K562 (cell line): ENCODE measurements around the gene FMNL2. TPM values are rescaled to one million over a fixed set of nuclear protein-coding genes. Genes with fewer than 3 reads are reported as not detected.

Source experiments
- ATAC-seq: fragments of 200-7000 bp; cut with Tn5 transposase; 3 replicates; pipeline ENCODE4 v1.9.1; 2020; ENCODE audit warnings: moderate library complexity
- BruUV-seq: library from RNA; stranded (reverse); fragments of 400-500 nt; replicated peaks from 2 replicates; lab custom pipeline; 2021; lab: Mats Ljungman, UMichigan
- CTCF ChIA-PET: fragments of 300-600 bp; formaldehyde crosslinking; extraction: SDS; loops from one replicate; lab custom pipeline; 2021; ENCODE audit warnings: low intra/inter-chr PET ratio; lab: Yijun Ruan, JAX
- POLR2A ChIA-PET: fragments of 300-600, 350-650 bp; sonication (Branson Sonifier 250); formaldehyde crosslinking; extraction: SDS; loops from one replicate; lab custom pipeline; 2021; ENCODE audit warnings: antibody characterized with exemption, inconsistent platforms; lab: Yijun Ruan, JAX
- DNase-seq, 4 experiments: peaks; one replicate each; pipeline versions ENCODE4 v3.0.0 to v3.0.0-alpha.2; 2011 to 2018; ENCODE audit warnings: low spot score in 3 of 4, mixed read lengths in 3 of 4; ENCODE audit errors: extremely low read depth in 1 of 4
- FAIRE-seq: peaks from 2 replicates; lab custom pipeline; 2011; peaks lifted over from hg19 to GRCh38; lab: Jason Lieb, UNC
- H2AFZ ChIP-seq: 2 replicates; pipeline ENCODE4 v1.6.0; 2011; ENCODE audit warnings: low read depth, low read length, control low read depth, inconsistent platforms
- H3K27ac ChIP-seq: fragments of 200-600 bp; 3 replicates; pipeline ENCODE4 v1.8.0; 2011; ENCODE audit warnings: low read depth, mild to moderate bottlenecking, control low read depth, inconsistent platforms, low read length, moderate library complexity, mixed read lengths; ENCODE audit errors: extremely low read depth
- H3K27me3 ChIP-seq, 2 experiments: fragments of 300-600 bp in 1 of 2; 2 replicates in 1 of 2; 3 replicates in 1 of 2; pipeline versions ENCODE4 v1.6.0 to v1.8.0; 2011; ENCODE audit warnings: inconsistent platforms in 2 of 2, low read length in 2 of 2, mild to moderate bottlenecking in 1 of 2, mixed read lengths in 1 of 2, moderate library complexity in 1 of 2; ENCODE audit not compliant: control insufficient read depth in 2 of 2, insufficient read depth in 2 of 2
- H3K36me3 ChIP-seq: fragments of 300-600 bp; 3 replicates; pipeline ENCODE4 v1.8.0; 2011; ENCODE audit warnings: mild to moderate bottlenecking, low read length, inconsistent platforms; ENCODE audit not compliant: control insufficient read depth, insufficient read depth
- H3K4me1 ChIP-seq, 2 experiments: fragments of 200-600 bp in 1 of 2; replicated peaks in 1 of 2; 2 replicates in 1 of 2; 3 replicates in 1 of 2; pipeline versions ENCODE4 v1.5.1 to v1.8.0; 2011; ENCODE audit warnings: inconsistent platforms in 2 of 2, low read length in 2 of 2, mild to moderate bottlenecking in 1 of 2, mixed read lengths in 1 of 2, moderate library complexity in 1 of 2; ENCODE audit not compliant: control insufficient read depth in 2 of 2, insufficient read depth in 2 of 2
- H3K4me2 ChIP-seq: 2 replicates; pipeline ENCODE4 v1.6.1; 2011; ENCODE audit warnings: low read length, control low read depth, inconsistent platforms, mixed read lengths; ENCODE audit not compliant: insufficient read depth
- H3K4me3 ChIP-seq: fragments of 200-600 bp; sonication (generic), shearing (Covaris generic); 2 replicates; pipeline ENCODE4 v1.5.1; 2016; ENCODE audit warnings: control low read depth, inconsistent platforms
- H3K79me2 ChIP-seq: fragments of 200-600 bp; 3 replicates; pipeline ENCODE4 v1.8.0; 2011; ENCODE audit warnings: low read length, inconsistent platforms; ENCODE audit not compliant: control insufficient read depth, insufficient read depth
- H3K9ac ChIP-seq, 2 experiments: 2 replicates each; pipeline versions ENCODE4 v1.6.0 to v1.6.1; 2011; ENCODE audit warnings: low read depth in 2 of 2, low read length in 2 of 2, control low read depth in 1 of 2, inconsistent platforms in 1 of 2, mild to moderate bottlenecking in 1 of 2, mixed read lengths in 1 of 2; ENCODE audit not compliant: insufficient read depth in 1 of 2
- H3K9me1 ChIP-seq: one replicate; pipeline ENCODE4 v1.6.0; 2011; ENCODE audit warnings: inconsistent platforms, mild to moderate bottlenecking, low read length, moderate library complexity; ENCODE audit not compliant: control insufficient read depth, insufficient read depth
- H3K9me3 ChIP-seq: replicated peaks from 2 replicates; pipeline ENCODE4 v1.5.1; 2011; ENCODE audit warnings: low read depth, low read length, inconsistent platforms; ENCODE audit not compliant: control insufficient read depth, insufficient read depth
- H4K20me1 ChIP-seq: replicated peaks from 2 replicates; pipeline ENCODE4 v1.6.1; 2011; ENCODE audit warnings: low read length, inconsistent platforms, mixed read lengths; ENCODE audit not compliant: control insufficient read depth, insufficient read depth
- BACH1 ChIP-seq: fragments of 200-800 bp; sonication (Bioruptor generic); IDR thresholded peaks from 2 replicates; pipeline ENCODE4 v1.6.1; 2016; ENCODE audit warnings: missing genetic modification characterization, missing compliant biosample characterization
- C11orf30 ChIP-seq: fragments of 450-650 bp; IDR thresholded peaks from 2 replicates; pipeline ENCODE4 v1.6.1; 2016; ENCODE audit warnings: low read depth, mild to moderate bottlenecking
- CHD4 ChIP-seq: fragments of 200-600 bp; sonication (generic); IDR thresholded peaks from 3 replicates; pipeline ENCODE4 v1.6.1; 2012; ENCODE audit warnings: low read depth, mild to moderate bottlenecking, mixed read lengths, low read length, inconsistent platforms; ENCODE audit not compliant: insufficient read depth, insufficient replicate concordance, poor library complexity, severe bottlenecking
- ESRRA ChIP-seq: fragments of 450-650 bp; IDR thresholded peaks from 2 replicates; pipeline ENCODE4 v1.6.1; 2014; ENCODE audit warnings: low read depth, mild to moderate bottlenecking, moderate library complexity, borderline replicate concordance
- FOXJ2 ChIP-seq: fragments of 200-800 bp; sonication (Bioruptor generic); IDR thresholded peaks from 2 replicates; pipeline ENCODE4 v1.6.1; 2016; ENCODE audit warnings: missing genetic modification characterization, missing compliant biosample characterization
- HDAC2 ChIP-seq: fragments of 450-650 bp; IDR thresholded peaks from 2 replicates; pipeline ENCODE4 v1.6.1; 2016; ENCODE audit warnings: mild to moderate bottlenecking
- KDM4B ChIP-seq, 2 experiments: fragments of 450-650 bp in 1 of 2; sonication (generic) in 1 of 2; IDR thresholded peaks; 2 replicates each; pipeline ENCODE4 v1.6.1; 2016 to 2017; ENCODE audit warnings: borderline replicate concordance in 2 of 2, antibody characterized with exemption in 1 of 2, low read depth in 1 of 2, mild to moderate bottlenecking in 1 of 2
- MAFF ChIP-seq: IDR thresholded peaks from 2 replicates; pipeline ENCODE4 v1.6.1; 2012; ENCODE audit warnings: low read length, improper control_type of control experiment
- MAFG ChIP-seq: fragments of 450-650 bp; conservative IDR thresholded peaks from 2 replicates; pipeline ENCODE4 v1.6.1; 2016; ENCODE audit warnings: missing genetic modification characterization, missing compliant biosample characterization
- MAFK ChIP-seq: IDR thresholded peaks from 2 replicates; pipeline ENCODE4 v1.6.1; 2011; ENCODE audit warnings: low read length, improper control_type of control experiment
- NFE2 ChIP-seq: IDR thresholded peaks from 2 replicates; pipeline ENCODE4 v1.6.1; 2014; ENCODE audit warnings: antibody characterized with exemption, low read depth
- NFE2L1 ChIP-seq: fragments of 450-650 bp; IDR thresholded peaks from 2 replicates; pipeline ENCODE4 v1.6.1; 2016; ENCODE audit warnings: missing genetic modification characterization, low read depth, mild to moderate bottlenecking, missing compliant biosample characterization, moderate library complexity, borderline replicate concordance
- PPARD ChIP-seq: fragments of 250-450 bp; sonication (Bioruptor Pico); IDR thresholded peaks from 2 replicates; pipeline ENCODE4 v1.8.0; 2022; ENCODE audit warnings: inconsistent platforms, mild to moderate bottlenecking, moderate library complexity
- TCF3 ChIP-seq: sonication (generic); formaldehyde crosslinking; IDR thresholded peaks from 2 replicates; pipeline ENCODE4 v1.4.0; 2020; ENCODE audit warnings: mild to moderate bottlenecking, missing genetic modification reagents
- ZNF239 ChIP-seq: fragments of 250-450 bp; sonication (Bioruptor Pico); IDR thresholded peaks from 2 replicates; pipeline ENCODE4 v1.4.0; 2020; ENCODE audit warnings: mild to moderate bottlenecking
- ZNF316 ChIP-seq: fragments of 450-650 bp; IDR thresholded peaks from 2 replicates; pipeline ENCODE4 v1.6.1; 2016
- ZNF740 ChIP-seq, 3 experiments: fragments of 200-800 bp in 1 of 3; sonication (Bioruptor generic) in 1 of 3; sonication (generic) in 1 of 3; formaldehyde crosslinking in 1 of 3; IDR thresholded peaks; 2 replicates each; pipeline versions ENCODE4 v1.6.1 to v1.8.0; 2016 to 2022; ENCODE audit warnings: mild to moderate bottlenecking in 2 of 3, missing compliant biosample characterization in 2 of 3, missing genetic modification characterization in 2 of 3, missing genetic modification reagents in 1 of 3
- WGBS: fragments of 100-300 bp; shearing (Covaris generic); methylation state at CpG from one replicate; pipeline ENCODE4 v1.1.6; 2016; ENCODE audit warnings: low coverage, mixed read lengths; ENCODE audit not compliant: insufficient coverage; ENCODE audit errors: missing lambda C conversion rate; 5-methylcytosine and 5-hydroxymethylcytosine counted together
- in situ Hi-C: fragments of 300-500 bp; cut with MboI; formaldehyde crosslinking; loops from 4 replicates; pipeline ENCODE4 v1.15.0; 2018; ENCODE audit warnings: inconsistent platforms, mixed read lengths
- intact Hi-C: fragments of 100-400 bp; cut with micrococcal nuclease; formaldehyde crosslinking; loops from 2 replicates; pipeline ENCODE4 v1.14.2; 2022
- polyA plus RNA-seq, 8 experiments: library from polyadenylated mRNA; depleted of rRNA in 4 of 8; stranded (reverse) in 5 of 8; unstranded in 3 of 8; fragments of >200 nt; fragmentation: Nextera tagmentation in 2 of 8; fragmentation: Illumina TruSeq in 1 of 8; extraction: Ambion mirVana in 2 of 8; extraction: Trizol in 1 of 8; gene quantifications; 2 replicates each; pipeline versions ENCODE4 v1.2.1 to v1.2.3, GENCODE V29; 2011 to 2014; ENCODE audit warnings: inconsistent platforms in 1 of 8, missing spikeins in 1 of 8
- total RNA-seq, 7 experiments: library from RNA; depleted of rRNA in 6 of 7; stranded (reverse); fragments of >200 nt in 6 of 7; fragmentation: Illumina TruSeq in 2 of 7; extraction: Trizol in 2 of 7; gene quantifications; 2 replicates each; pipeline versions ENCODE4 v1.2.1 to v1.2.3, GENCODE V29; 2011 to 2021; ENCODE audit warnings: low replicate concordance in 1 of 7

Gene FMNL2
- total and polyA plus RNA-seq, 9 of the 15 experiments (the other 6 are each of a cell fraction or from before 2014, with no cell fraction given), result 0.15 to 0.49 (median 0.24) TPM; not detected in 1

- no peaks in the 10 kb centered on the region for H3K9me3 ChIP-seq
- H3K27ac ChIP-seq, result no peak overlapping the region
- 35% methylated on average over 3 of the region's 3 CpGs for WGBS
- H4K20me1 ChIP-seq, result no peaks in the 10 kb centered on the region
- no TSS peak for BruUV-seq
- H3K9me1 ChIP-seq, result no peaks in the 10 kb centered on the region
- FAIRE-seq (no peak), DNase-seq (no peak), ATAC-seq (no peak)
- H3K9ac ChIP-seq, result no peak overlapping the region
- H3K4me2 ChIP-seq, result no peak overlapping the region
- intact Hi-C loops, result no loop called here
- no peaks in the 10 kb centered on the region for H3K36me3 ChIP-seq
- no peaks in the 10 kb centered on the region for H3K27me3 ChIP-seq
- ChIA-PET CTCF (no interaction called here), POLR2A (interaction anchor here (1.3 kb wide), 1 partner anchor 9 kb away, joined by 3 read pairs; no protein-coding TSS in a partner anchor)
- H3K79me2 ChIP-seq, result no peaks in the 10 kb centered on the region
- in situ Hi-C loops, result no loop called here
- H2AFZ ChIP-seq, result no peak overlapping the region
- TF ChIP-seq MAFF, result peak; percentile 93
- TF ChIP-seq NFE2, result peak; percentile 77
- TF ChIP-seq ESRRA, result no peak
- TF ChIP-seq TCF3, result no peak
- no peak for TF ChIP-seq HDAC2
- peak; percentile 98 for TF ChIP-seq ZNF316
- no peak for TF ChIP-seq KDM4B (IDR thresholded peaks at IDR 0.05; ENCODE audit: borderline replicate concordance in 2 of 2, low read depth in 1 of 2)
- TF ChIP-seq MAFG (tag), result peak; percentile 98
- peak; percentile 67 for TF ChIP-seq NFE2L1 (tag)
- no peak for TF ChIP-seq ZNF239 (CRISPR knock-in tag)
- 0 out of 2 replicates have a peak, but pooled peaks have one; percentile 51 for TF ChIP-seq BACH1 (tag)
- no peak for TF ChIP-seq CHD4
- peak; percentile 32; the same call in 1 of the 2 replicates for TF ChIP-seq FOXJ2 (tag)
- peak; percentile 96 for TF ChIP-seq C11orf30
- no peak for TF ChIP-seq ZNF740 (CRISPR knock-in tag; IDR thresholded peaks at IDR 0.05)
- TF ChIP-seq ZNF740 (tag; IDR thresholded peaks at IDR 0.05), result no peak
- TF ChIP-seq MAFK, result peak; percentile 93
- no peak for TF ChIP-seq PPARD
- H3K4me3 ChIP-seq, result no peak overlapping the region
- peaks cover 5 to 15% of the 10 kb centered on the region in 2 experiments; a peak in 3 of 5 replicates for H3K4me1 ChIP-seq
These were observed 245.7 kb downstream of the FMNL2 start for GRCh38 chr2:152580714-152581113.
